Activated CD4-positive, alpha-beta T cell treated with anti-CD3 and anti-CD28 coated beads, Interleukin-2, amount 50 U/mL, for 48 hours (primary cell): ENCODE results near the gene FOXJ3.

Experiments used
- DNase-seq, 2 experiments: peaks; one replicate each; pipeline ENCODE4 v3.0.0-alpha.2; 2020

The FOXJ3 gene

GRCh38 chr1:42139444-42139843 lies 195.6 kb downstream of the FOXJ3 start:
- DNase-seq: no peak

GRCh38 chr1:42138586-42138985 lies 196.4 kb downstream of the FOXJ3 start:
- DNase-seq: no peak

DNA sequence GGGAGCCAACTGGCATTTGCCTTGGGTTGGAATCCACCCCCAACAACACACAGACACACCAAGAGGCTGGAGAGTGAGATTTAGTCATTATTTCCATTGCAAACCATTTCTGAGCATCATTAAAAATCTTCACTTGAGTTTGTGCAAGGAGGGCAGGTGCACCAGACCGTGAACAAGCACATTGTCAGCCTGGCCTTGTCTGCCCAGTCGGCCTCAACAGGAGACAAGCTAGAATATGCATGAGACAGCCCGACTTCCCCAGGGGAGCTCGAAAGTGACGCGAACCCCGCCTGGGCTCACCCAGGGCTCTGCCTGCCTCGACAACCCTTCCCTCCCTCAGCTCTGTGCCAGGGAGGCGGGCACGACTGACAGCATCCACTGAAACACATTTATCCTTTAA lies 197.3 kb downstream of the FOXJ3 start:
- DNase-seq: no peak

GRCh38 chr1:42136466-42136865 lies 198.6 kb downstream of the FOXJ3 start:
- no peak for DNase-seq

GRCh38 chr1:42135426-42135825 lies 199.6 kb downstream of the FOXJ3 start:
- no peak for DNase-seq

GRCh38 chr1:42133809-42134526 lies 201.1 kb downstream of the FOXJ3 start:
- DNase-seq: no peak

- DNase-seq: no peak
Observed at GRCh38 chr1:42133390-42133789, 201.6 kb downstream of the FOXJ3 start.

- DNase-seq: no peak
Observed at GRCh38 chr1:42130061-42130660, 204.9 kb downstream of the FOXJ3 start.

DNA sequence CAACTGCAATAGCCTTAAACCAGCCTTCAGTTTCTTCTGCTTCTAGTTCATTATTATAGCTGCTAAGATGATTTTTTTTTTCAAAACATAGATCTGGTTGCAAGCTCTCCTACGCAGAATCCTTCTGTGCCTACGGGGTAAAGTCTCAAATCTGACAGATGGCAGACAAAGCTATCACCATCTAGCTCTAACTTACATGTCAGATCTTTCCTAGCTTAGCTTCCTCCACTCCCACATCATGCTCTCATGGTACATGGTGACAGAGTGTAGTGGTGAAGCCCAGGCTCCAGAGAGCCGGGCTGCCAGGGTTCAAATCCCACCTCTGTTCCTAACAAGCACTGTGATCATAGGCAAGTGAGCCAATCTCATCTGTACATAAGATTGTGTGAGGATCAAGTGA lies 206.1 kb downstream of the FOXJ3 start:
- no peak for DNase-seq

DNA sequence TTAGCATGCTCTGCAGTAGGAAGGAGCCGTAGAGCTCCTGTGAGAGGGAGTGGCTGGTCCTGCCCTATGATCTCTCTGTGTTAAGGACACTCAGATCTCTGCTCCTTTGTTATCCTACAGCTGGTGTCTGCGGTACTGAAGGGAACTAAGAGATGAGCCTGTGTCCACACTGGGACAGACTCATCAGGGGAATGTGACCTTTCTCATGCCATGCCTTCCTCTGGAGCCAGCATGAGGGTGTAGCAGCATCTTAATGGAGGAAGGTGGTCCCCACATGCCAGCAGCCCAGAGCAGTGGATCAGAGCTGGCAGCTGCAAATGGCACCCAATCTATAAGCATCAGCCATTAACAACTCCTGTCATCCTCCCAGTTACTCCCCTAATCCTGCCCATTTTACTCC lies 206.5 kb downstream of the FOXJ3 start:
- no peak for DNase-seq

DNA sequence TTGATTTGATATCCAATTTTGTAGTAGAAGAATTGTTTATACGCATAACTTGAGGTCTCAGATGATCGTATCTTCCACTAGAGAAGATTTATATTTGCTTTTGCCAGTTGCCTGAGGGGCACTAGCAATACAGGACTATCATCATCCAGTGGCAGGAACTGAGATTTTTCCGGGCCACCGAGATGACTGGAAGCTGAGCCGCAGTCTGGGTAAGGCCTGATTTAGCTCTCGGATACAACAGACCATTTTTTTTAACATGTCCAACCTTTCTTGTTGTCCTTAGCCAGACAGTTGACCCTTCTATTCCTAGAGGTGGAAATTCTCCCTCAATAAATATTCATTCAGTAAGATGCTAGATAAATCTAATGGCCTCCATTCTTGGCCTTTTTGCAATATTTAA lies 207.3 kb downstream of the FOXJ3 start:
- no peak for DNase-seq
